Measurements from ENCODE around the gene NUBPL. TPM values are rescaled to one million over a fixed set of nuclear protein-coding genes. Genes with fewer than 3 reads are reported as not detected.

Gene NUBPL
- total RNA-seq, 1 experiment from 2014 or later = 5.7 TPM

- CTCF ChIA-PET = no interaction called here
- Histone ChIP-seq H3K4me3 (ENCODE audit: low read depth in 2 of 2, low read length in 2 of 2) (no peak overlapping the region), H3K9me3 (ENCODE audit: control insufficient read depth, insufficient read depth, low read depth, low read length) (peaks cover 9% of the 10 kb centered on the region; the same call in 1 of the 2 replicates), H3K36me3 (ENCODE audit: control insufficient read depth, insufficient read depth, low read length) (no peaks in the 10 kb centered on the region), H3K27me3 (ENCODE audit: control insufficient read depth, insufficient read depth, low read length) (no peaks in the 10 kb centered on the region), H3K27ac (ENCODE audit: low read length) (no peak overlapping the region), H3K4me1 (ENCODE audit: control insufficient read depth, insufficient read depth, low read length) (no peaks in the 10 kb centered on the region)
- ATAC-seq (no peak), DNase-seq (ENCODE audit: low read depth, low spot score) (no peak)
- POLR2A ChIA-PET = no interaction called here
- in situ Hi-C loops (cut with HindIII; ENCODE audit: low pct_unique_long_range_greater_than_20kb, low sequenced_read_pairs) (no loop called here), intact Hi-C loops (cut with micrococcal nuclease; ENCODE audit: unreplicated experiment) (no loop called here)
- BruUV-seq (replicated peaks) = no TSS peak
- TF ChIP-seq CTCF (IDR thresholded peaks at IDR 0.05) (no peak), REST (IDR thresholded peaks at IDR 0.05; ENCODE audit: insufficient read depth in 1 of 2, low read depth in 2 of 2, low read length in 1 of 2) (no peak), SIN3A (IDR thresholded peaks at IDR 0.05; ENCODE audit: borderline replicate concordance, insufficient read depth, low read depth, low read length) (no peak), TCF7L2 (IDR thresholded peaks at IDR 0.05; ENCODE audit: low read depth, low read length) (no peak), POLR2AphosphoS5 (IDR thresholded peaks at IDR 0.05; ENCODE audit: low read depth, low read length) (no peak)
Measured at GRCh38 chr14:31785574-31785973, 224.4 kb downstream of the NUBPL start.

- H3K4me3 ChIP-seq (ENCODE audit: low read depth in 2 of 2, low read length in 2 of 2) = no peak overlapping the region
- H3K27me3 ChIP-seq (ENCODE audit: control insufficient read depth, insufficient read depth, low read length) = no peaks in the 10 kb centered on the region
- no peaks in the 10 kb centered on the region for H3K36me3 ChIP-seq (ENCODE audit: control insufficient read depth, insufficient read depth, low read length)
- no TSS peak for BruUV-seq (replicated peaks)
- CTCF ChIA-PET = interaction anchor here (0.6 kb wide), 1 partner anchor 104 kb away, joined by 6 read pairs; no protein-coding TSS in a partner anchor
- H3K27ac ChIP-seq (ENCODE audit: low read length) = no peak overlapping the region
- H3K9me3 ChIP-seq (ENCODE audit: control insufficient read depth, insufficient read depth, low read depth, low read length) = no peaks in the 10 kb centered on the region
- in situ Hi-C loops (cut with HindIII; ENCODE audit: low pct_unique_long_range_greater_than_20kb, low sequenced_read_pairs) (no loop called here), intact Hi-C loops (cut with micrococcal nuclease; ENCODE audit: unreplicated experiment) (no loop called here)
- no peak for TF ChIP-seq REST (IDR thresholded peaks at IDR 0.05; ENCODE audit: insufficient read depth in 1 of 2, low read depth in 2 of 2, low read length in 1 of 2)
- TF ChIP-seq CTCF (IDR thresholded peaks at IDR 0.05) = no peak; the same call in 1 of the 2 replicates
- no peak for TF ChIP-seq SIN3A (IDR thresholded peaks at IDR 0.05; ENCODE audit: borderline replicate concordance, insufficient read depth, low read depth, low read length)
- TF ChIP-seq TCF7L2 (IDR thresholded peaks at IDR 0.05; ENCODE audit: low read depth, low read length) = no peak
- TF ChIP-seq POLR2AphosphoS5 (IDR thresholded peaks at IDR 0.05; ENCODE audit: low read depth, low read length) = no peak
- ATAC-seq (no peak), DNase-seq (ENCODE audit: low read depth, low spot score) (no peak)
- POLR2A ChIA-PET = no interaction called here
- H3K4me1 ChIP-seq (ENCODE audit: control insufficient read depth, insufficient read depth, low read length) = no peaks in the 10 kb centered on the region
Measured at GRCh38 chr14:31787377-31787776, 226.2 kb downstream of the NUBPL start.
